ENCODE measurements around the gene HDAC4. TPM values are rescaled to one million over a fixed set of nuclear protein-coding genes. Genes with fewer than 3 reads are reported as not detected.

Gene HDAC4
- total RNA-seq, 4 donors from 2014 or later, result 30.2 to 103 (median 51.7) TPM

- DNase-seq (ENCODE audit: low spot score), result peak; percentile 8
- ATAC-seq (ENCODE audit: low FRiP score), result no peak
- no peak for TF ChIP-seq CTCF (IDR thresholded peaks at IDR 0.05)
These were observed 82.6 kb downstream of the HDAC4 start for GRCh38 chr2:239318151-239318611.

GRCh38 chr2:239316562-239317465, 84.0 kb downstream of the HDAC4 start:
- DNase-seq (ENCODE audit: low spot score) (peak; percentile 45), ATAC-seq (ENCODE audit: low FRiP score) (peak; percentile 56)
- no peak for TF ChIP-seq CTCF (IDR thresholded peaks at IDR 0.05)

- DNase-seq (ENCODE audit: low spot score), result no peak
- no peak for TF ChIP-seq CTCF (IDR thresholded peaks at IDR 0.05)
- ATAC-seq (ENCODE audit: low FRiP score), result no peak
These were observed 85.5 kb downstream of the HDAC4 start for GRCh38 chr2:239315308-239315707.

GRCh38 chr2:239313776-239314175, 87.0 kb downstream of the HDAC4 start:
- DNase-seq (ENCODE audit: low spot score) (no peak), ATAC-seq (ENCODE audit: low FRiP score) (no peak)
- no peak for TF ChIP-seq CTCF (IDR thresholded peaks at IDR 0.05)

GRCh38 chr2:239312741-239313667, 87.8 kb downstream of the HDAC4 start:
- DNase-seq (ENCODE audit: low spot score) (peak; percentile 21), ATAC-seq (ENCODE audit: low FRiP score) (peak; percentile 30)
- no peak for TF ChIP-seq CTCF (IDR thresholded peaks at IDR 0.05)

GRCh38 chr2:239312081-239312511, 88.7 kb downstream of the HDAC4 start:
- TF ChIP-seq CTCF (IDR thresholded peaks at IDR 0.05), result no peak
- ATAC-seq (ENCODE audit: low FRiP score), result no peak
- DNase-seq (ENCODE audit: low spot score), result peak; percentile 18
